GM19324 (cell line): ENCODE results near the gene SPINK5.

Experiments used
- ATAC-seq: cut with Tn5 transposase; IDR thresholded peaks from one replicate; pipeline ENCODE4 v1.9.1; 2021; ENCODE audit warnings: mild to moderate bottlenecking, moderate library complexity; ENCODE audit not compliant: unreplicated experiment, low FRiP score

Gene SPINK5

GRCh38 chr5:148091991-148092964, 28.5 kb downstream of the SPINK5 start:
- no peak for ATAC-seq

GRCh38 chr5:148094336-148094735, 30.6 kb downstream of the SPINK5 start:
- no peak for ATAC-seq

- no peak for ATAC-seq
Observed at GRCh38 chr5:148104226-148104625, 40.4 kb downstream of the SPINK5 start.

GRCh38 chr5:148107608-148108007, 43.8 kb downstream of the SPINK5 start:
- ATAC-seq: no peak

- ATAC-seq: no peak
Observed at GRCh38 chr5:148113243-148113642, 49.5 kb downstream of the SPINK5 start.

- ATAC-seq: no peak
Observed at GRCh38 chr5:148120317-148120716, 56.5 kb downstream of the SPINK5 start.

- ATAC-seq: no peak
Observed at GRCh38 chr5:148125641-148126040, 61.9 kb downstream of the SPINK5 start.

GRCh38 chr5:148135091-148136048, 71.6 kb downstream of the SPINK5 start:
- no peak for ATAC-seq

GRCh38 chr5:148140846-148141245, 77.1 kb downstream of the SPINK5 start:
- no peak for ATAC-seq

GRCh38 chr5:148141645-148142044, 77.9 kb downstream of the SPINK5 start:
- no peak for ATAC-seq

GRCh38 chr5:148145916-148146315, 82.1 kb downstream of the SPINK5 start:
- no peak for ATAC-seq

- ATAC-seq: no peak
Observed at GRCh38 chr5:148146487-148146886, 82.7 kb downstream of the SPINK5 start.

- no peak for ATAC-seq
Observed at GRCh38 chr5:148147415-148147814, 83.6 kb downstream of the SPINK5 start.

GRCh38 chr5:148151872-148152271, 88.1 kb downstream of the SPINK5 start:
- no peak for ATAC-seq

GRCh38 chr5:148152781-148153180, 89.0 kb downstream of the SPINK5 start:
- ATAC-seq: no peak

- no peak for ATAC-seq
Observed at GRCh38 chr5:148156609-148157008, 92.8 kb downstream of the SPINK5 start.

- ATAC-seq: no peak
Observed at GRCh38 chr5:148162038-148162437, 98.3 kb downstream of the SPINK5 start.

- no peak for ATAC-seq
Observed at GRCh38 chr5:148163345-148163744, 99.6 kb downstream of the SPINK5 start.

GRCh38 chr5:148166550-148167283, 102.9 kb downstream of the SPINK5 start:
- ATAC-seq: no peak

- ATAC-seq: no peak
Observed at GRCh38 chr5:148168246-148168645, 104.5 kb downstream of the SPINK5 start, which contains the start of gene SPINK14. SPINK14 (plus strand) TSS chr5:148168546; CDS start chr5:148169733, 1,187 bp downstream.
